NCI-H1048 (cell line): Measurements from ENCODE around the gene ELAVL2.

ENCODE experiments used
- DNase-seq: peaks from one replicate; lab custom pipeline; 2025; lab: John Stamatoyannopoulos, UW

ELAVL2 gene

GRCh38 chr9:23769307-23769935, 56.6 kb downstream of the ELAVL2 start:
- no peak for DNase-seq

- DNase-seq = no peak
Measured at GRCh38 chr9:23768861-23769260, 57.2 kb downstream of the ELAVL2 start.

- no peak for DNase-seq
Measured at GRCh38 chr9:23766613-23767012, 59.4 kb downstream of the ELAVL2 start.

- DNase-seq = no peak
Measured at GRCh38 chr9:23765561-23765960, 60.5 kb downstream of the ELAVL2 start.

- DNase-seq = no peak
Measured at GRCh38 chr9:23764219-23764618, 61.8 kb downstream of the ELAVL2 start.

GRCh38 chr9:23754551-23754950, 71.5 kb downstream of the ELAVL2 start:
- DNase-seq = no peak

- DNase-seq = no peak
Measured at GRCh38 chr9:23752859-23753258, 73.2 kb downstream of the ELAVL2 start.

- no peak for DNase-seq
Measured at GRCh38 chr9:23751633-23752032, 74.4 kb downstream of the ELAVL2 start.

GRCh38 chr9:23750808-23751207, 75.2 kb downstream of the ELAVL2 start:
- DNase-seq = no peak

- DNase-seq = no peak
Measured at GRCh38 chr9:23747088-23748075, 78.7 kb downstream of the ELAVL2 start.

- no peak for DNase-seq
Measured at GRCh38 chr9:23746317-23746716, 79.7 kb downstream of the ELAVL2 start.

- DNase-seq = no peak
Measured at GRCh38 chr9:23743036-23743435, 83.0 kb downstream of the ELAVL2 start.

- DNase-seq = no peak
Measured at GRCh38 chr9:23741351-23741750, 84.7 kb downstream of the ELAVL2 start.

- no peak for DNase-seq
Measured at GRCh38 chr9:23740531-23740930, 85.5 kb downstream of the ELAVL2 start.

- no peak for DNase-seq
Measured at GRCh38 chr9:23739753-23740152, 86.3 kb downstream of the ELAVL2 start.

GRCh38 chr9:23736293-23736692, 89.7 kb downstream of the ELAVL2 start:
- DNase-seq = no peak

GRCh38 chr9:23733495-23734078, 92.5 kb downstream of the ELAVL2 start:
- no peak for DNase-seq

- DNase-seq = no peak
Measured at GRCh38 chr9:23731353-23731752, 94.7 kb downstream of the ELAVL2 start.

- DNase-seq = no peak
Measured at GRCh38 chr9:23730364-23730763, 95.7 kb downstream of the ELAVL2 start.

- DNase-seq = no peak
Measured at GRCh38 chr9:23728736-23729135, 97.3 kb downstream of the ELAVL2 start.

- DNase-seq = no peak
Measured at GRCh38 chr9:23725279-23725946, 100.6 kb downstream of the ELAVL2 start.

GRCh38 chr9:23723672-23724071, 102.4 kb downstream of the ELAVL2 start:
- no peak for DNase-seq
